Mammary epithelial cell (primary cell): ENCODE data around the gene LRRC37A3.
"Not testable (repeated sequence)": the region's sequence is repeated elsewhere in the genome, so short reads cannot be mapped to it uniquely, and the experiment has no call there.

Source experiments
- EZH2 ChIP-seq: IDR thresholded peaks from 2 replicates; pipeline ENCODE4 v1.6.1; 2012; ENCODE audit warnings: low read length, inconsistent platforms, borderline replicate concordance
- TF ChIP-seq, protein P1 (sequence below), 2 donors: IDR thresholded peaks in 1 of 2; conservative IDR thresholded peaks in 1 of 2; 2 replicates each; pipeline ENCODE4 v1.5.1; 2011 to 2012; ENCODE audit warnings: inconsistent platforms in 2 of 2, low read length in 2 of 2, mild to moderate bottlenecking in 2 of 2, control low read depth in 1 of 2, low read depth in 1 of 2; ENCODE audit not compliant: insufficient read depth in 1 of 2; ENCODE audit errors: extremely low read depth in 1 of 2

- TF ChIP-seq, protein P1, sequence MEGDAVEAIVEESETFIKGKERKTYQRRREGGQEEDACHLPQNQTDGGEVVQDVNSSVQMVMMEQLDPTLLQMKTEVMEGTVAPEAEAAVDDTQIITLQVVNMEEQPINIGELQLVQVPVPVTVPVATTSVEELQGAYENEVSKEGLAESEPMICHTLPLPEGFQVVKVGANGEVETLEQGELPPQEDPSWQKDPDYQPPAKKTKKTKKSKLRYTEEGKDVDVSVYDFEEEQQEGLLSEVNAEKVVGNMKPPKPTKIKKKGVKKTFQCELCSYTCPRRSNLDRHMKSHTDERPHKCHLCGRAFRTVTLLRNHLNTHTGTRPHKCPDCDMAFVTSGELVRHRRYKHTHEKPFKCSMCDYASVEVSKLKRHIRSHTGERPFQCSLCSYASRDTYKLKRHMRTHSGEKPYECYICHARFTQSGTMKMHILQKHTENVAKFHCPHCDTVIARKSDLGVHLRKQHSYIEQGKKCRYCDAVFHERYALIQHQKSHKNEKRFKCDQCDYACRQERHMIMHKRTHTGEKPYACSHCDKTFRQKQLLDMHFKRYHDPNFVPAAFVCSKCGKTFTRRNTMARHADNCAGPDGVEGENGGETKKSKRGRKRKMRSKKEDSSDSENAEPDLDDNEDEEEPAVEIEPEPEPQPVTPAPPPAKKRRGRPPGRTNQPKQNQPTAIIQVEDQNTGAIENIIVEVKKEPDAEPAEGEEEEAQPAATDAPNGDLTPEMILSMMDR (conservative IDR thresholded peaks at IDR 0.05 in 1 of 2, IDR thresholded peaks at IDR 0.05 in 1 of 2; ENCODE audit: extremely low read depth in 1 of 2, insufficient read depth in 1 of 2, low read depth in 1 of 2, low read length in 2 of 2) = not testable (repeated sequence)
- TF ChIP-seq EZH2 = not testable (repeated sequence)
Observed at GRCh38 chr17:64834060-64834459, 85.2 kb downstream of the LRRC37A3 start.
